Esophagus squamous epithelium (tissue), 4 donors: ENCODE data around the gene EMX2.

Experiments
- CTCF ChIP-seq, 6 experiments: fragments of 450-650 bp in 4 of 6; fragments of 200-600 bp in 2 of 6; sonication (generic) in 2 of 6; IDR thresholded peaks; one replicate each; pipeline ENCODE4 v1.5.1; 2016 to 2019; ENCODE audit warnings: antibody characterized with exemption in 6 of 6, mild to moderate bottlenecking in 4 of 6, moderate library complexity in 4 of 6
- POLR2A ChIP-seq, 4 donors: fragments of 450-650 bp; IDR thresholded peaks; one replicate each; pipeline ENCODE4 v1.6.1; 2017; ENCODE audit warnings: antibody characterized with exemption in 4 of 4, mild to moderate bottlenecking in 4 of 4, moderate library complexity in 3 of 4

- TF ChIP-seq POLR2A (IDR thresholded peaks at IDR 0.05), result no peak
- no peak for TF ChIP-seq CTCF (IDR thresholded peaks at IDR 0.05)
Measured at GRCh38 chr10:117544004-117544701, 1.6 kb downstream of the EMX2 start.
